PC-9 (cell line): Measurements from ENCODE around the gene BMP5.

ENCODE experiments used
- CTCF ChIP-seq: fragments of 200-600 bp; sonication (generic); conservative IDR thresholded peaks from 2 replicates; pipeline ENCODE4 v1.6.1; 2017; ENCODE audit warnings: mixed run types, antibody characterized with exemption, mild to moderate bottlenecking, moderate library complexity
- EZH2 ChIP-seq: fragments of 200-600 bp; sonication (generic); IDR thresholded peaks from 2 replicates; pipeline ENCODE4 v1.8.0; 2017; ENCODE audit warnings: antibody characterized with exemption, low read depth

- TF ChIP-seq CTCF, result no peak
- no peak for TF ChIP-seq EZH2
These were observed 171.0 kb downstream of the BMP5 start for GRCh38 chr6:55704421-55704820.
